ENCODE measurements around the gene UTP18.

DNA sequence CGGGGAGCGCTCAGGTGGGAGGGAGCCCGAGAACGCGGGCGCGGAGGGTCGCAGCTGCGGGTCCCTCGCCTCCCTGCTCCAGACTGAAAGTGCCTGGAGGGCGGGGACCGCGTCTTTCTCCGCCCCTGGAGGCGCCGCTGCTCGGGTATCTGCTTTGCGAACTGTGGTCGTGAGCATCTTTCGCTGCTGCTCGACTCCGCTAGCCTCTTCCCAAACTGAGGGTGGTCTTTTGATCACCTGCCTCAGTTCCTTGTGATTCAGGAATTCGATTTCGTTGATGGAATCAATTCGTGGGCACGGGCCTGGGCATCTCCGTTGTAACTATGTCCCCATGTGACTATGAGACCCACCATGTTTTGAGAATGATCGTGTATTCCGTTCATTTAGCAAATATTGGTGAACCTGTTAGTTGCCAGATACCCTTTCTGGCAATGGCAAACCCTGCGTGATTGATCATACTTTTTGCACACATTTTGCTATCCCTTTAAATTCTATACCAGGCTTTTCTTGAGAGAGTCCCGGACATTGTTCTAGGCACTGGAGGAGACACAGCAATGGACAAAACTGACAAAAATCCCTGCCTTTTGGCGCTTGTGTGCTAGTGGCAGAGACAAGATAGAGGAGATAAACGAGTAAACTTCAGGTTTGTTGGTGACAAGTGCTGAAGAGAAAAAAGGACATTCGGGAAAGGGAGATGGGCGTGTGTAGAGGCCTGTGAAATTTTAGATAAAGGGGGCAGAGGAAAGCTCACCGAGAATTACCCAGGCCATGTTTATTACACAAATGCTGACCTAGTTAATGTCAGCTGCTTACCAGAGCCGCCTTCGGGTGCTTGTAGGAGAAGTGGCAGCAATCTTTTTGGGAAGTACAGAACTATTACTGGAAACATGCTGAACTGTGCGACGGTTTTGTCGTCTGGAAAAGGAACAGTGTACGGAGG is 948 bp downstream of the UTP18 start:
- TF ChIP-seq, protein P1, sequence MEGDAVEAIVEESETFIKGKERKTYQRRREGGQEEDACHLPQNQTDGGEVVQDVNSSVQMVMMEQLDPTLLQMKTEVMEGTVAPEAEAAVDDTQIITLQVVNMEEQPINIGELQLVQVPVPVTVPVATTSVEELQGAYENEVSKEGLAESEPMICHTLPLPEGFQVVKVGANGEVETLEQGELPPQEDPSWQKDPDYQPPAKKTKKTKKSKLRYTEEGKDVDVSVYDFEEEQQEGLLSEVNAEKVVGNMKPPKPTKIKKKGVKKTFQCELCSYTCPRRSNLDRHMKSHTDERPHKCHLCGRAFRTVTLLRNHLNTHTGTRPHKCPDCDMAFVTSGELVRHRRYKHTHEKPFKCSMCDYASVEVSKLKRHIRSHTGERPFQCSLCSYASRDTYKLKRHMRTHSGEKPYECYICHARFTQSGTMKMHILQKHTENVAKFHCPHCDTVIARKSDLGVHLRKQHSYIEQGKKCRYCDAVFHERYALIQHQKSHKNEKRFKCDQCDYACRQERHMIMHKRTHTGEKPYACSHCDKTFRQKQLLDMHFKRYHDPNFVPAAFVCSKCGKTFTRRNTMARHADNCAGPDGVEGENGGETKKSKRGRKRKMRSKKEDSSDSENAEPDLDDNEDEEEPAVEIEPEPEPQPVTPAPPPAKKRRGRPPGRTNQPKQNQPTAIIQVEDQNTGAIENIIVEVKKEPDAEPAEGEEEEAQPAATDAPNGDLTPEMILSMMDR (IDR thresholded peaks at IDR 0.05), result peak in 1 of 6 experiments; percentile 2
- peak in 1 of 4 donors; percentile 50 for TF ChIP-seq POLR2A (IDR thresholded peaks at IDR 0.05)
- no peak for TF ChIP-seq EP300 (IDR thresholded peaks at IDR 0.05)
